HK-2 (cell line): ENCODE results near the gene JAG2.

ENCODE experiments used
- DNase-seq: peaks from one replicate; pipeline ENCODE4 v3.0.0-alpha.2; 2018; ENCODE audit not compliant: unreplicated experiment

JAG2 gene

DNA sequence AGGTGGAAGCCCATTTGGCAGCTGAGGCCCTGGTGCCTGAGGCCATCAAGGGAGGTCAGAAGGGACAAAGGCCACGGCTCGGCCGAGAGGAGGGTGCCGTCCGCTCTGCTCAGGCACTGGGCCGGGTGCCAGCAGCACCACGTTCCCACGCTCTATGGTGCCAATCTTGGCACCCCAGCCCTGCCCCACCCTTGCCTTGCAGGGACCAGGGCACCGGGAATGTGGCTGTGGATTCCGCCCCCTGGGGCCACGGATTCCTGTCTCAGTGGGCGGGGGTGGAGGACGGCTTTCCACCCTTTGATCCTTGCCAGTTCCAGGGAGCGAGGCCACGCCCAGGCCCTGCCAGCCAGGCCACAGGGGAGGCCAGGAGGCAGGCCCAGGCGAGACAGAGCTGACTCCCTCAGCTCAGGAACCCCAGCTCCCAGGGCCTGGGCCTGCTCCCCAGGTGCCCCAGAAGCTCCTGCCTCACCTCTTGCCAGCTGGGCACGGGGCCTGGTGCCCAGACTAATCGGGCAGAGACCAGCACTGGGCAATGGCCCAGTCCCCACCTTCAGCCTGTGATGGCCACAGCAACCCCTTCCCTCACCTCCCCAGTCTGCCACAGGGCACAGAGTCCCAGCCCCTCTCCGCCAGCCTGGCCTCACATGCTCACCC, 76.9 kb downstream of the JAG2 start:
- DNase-seq, result peak; percentile 92

GRCh38 chr14:105091054-105091516, 77.5 kb downstream of the JAG2 start:
- no peak for DNase-seq
